NCI-H69 (cell line): ENCODE measurements around the gene SBK2.
A peak's percentile ranks its signal among the peaks of the same experiment; 100 is the strongest.
"Not testable (repeated sequence)": the region's sequence is repeated elsewhere in the genome, so short reads cannot be mapped to it uniquely, and the experiment has no call there.

ENCODE experiments used
- DNase-seq: peaks from one replicate; lab custom pipeline; 2025; lab: John Stamatoyannopoulos, UW

SBK2 gene

GRCh38 chr19:55535173-55535964 lies 1.6 kb downstream of the SBK2 start:
- no peak for DNase-seq

GRCh38 chr19:55534280-55534679 lies 2.7 kb downstream of the SBK2 start:
- not testable (repeated sequence) for DNase-seq

- DNase-seq = no peak
Measured at GRCh38 chr19:55530996-55531395, 5.9 kb downstream of the SBK2 start.

- no peak for DNase-seq
Measured at GRCh38 chr19:55529636-55530234, 7.2 kb downstream of the SBK2 start.

GRCh38 chr19:55528030-55528803 lies 8.7 kb downstream of the SBK2 start:
- peak; percentile 98 for DNase-seq

GRCh38 chr19:55527197-55528029 lies 9.5 kb downstream of the SBK2 start:
- DNase-seq = no peak

- DNase-seq = peak; percentile 98
Measured at GRCh38 chr19:55526216-55527196, 10.4 kb downstream of the SBK2 start.

- DNase-seq = peak; percentile 46
Measured at GRCh38 chr19:55525289-55526101, 11.4 kb downstream of the SBK2 start.

- DNase-seq = no peak
Measured at GRCh38 chr19:55520691-55521292, 16.1 kb downstream of the SBK2 start.

- peak; percentile 49 for DNase-seq
Measured at GRCh38 chr19:55519451-55520311, 17.3 kb downstream of the SBK2 start.

GRCh38 chr19:55516878-55517620 lies 19.9 kb downstream of the SBK2 start:
- peak; percentile 96 for DNase-seq

GRCh38 chr19:55508120-55508519 lies 28.8 kb downstream of the SBK2 start:
- DNase-seq = no peak

- no peak for DNase-seq
Measured at GRCh38 chr19:55504981-55505380, 32.0 kb downstream of the SBK2 start.

- no peak for DNase-seq
Measured at GRCh38 chr19:55504252-55504603, 32.7 kb downstream of the SBK2 start.

- DNase-seq = peak; percentile 92
Measured at GRCh38 chr19:55503502-55504251, 33.3 kb downstream of the SBK2 start.

- DNase-seq = no peak
Measured at GRCh38 chr19:55503157-55503501, 33.8 kb downstream of the SBK2 start.
